ENCODE measurements around the gene IL5.
A peak's percentile ranks its signal among the peaks of the same experiment; 100 is the strongest.
"Not testable (repeated sequence)": the region's sequence is repeated elsewhere in the genome, so short reads cannot be mapped to it uniquely, and the experiment has no call there.

IL5 gene

DNA sequence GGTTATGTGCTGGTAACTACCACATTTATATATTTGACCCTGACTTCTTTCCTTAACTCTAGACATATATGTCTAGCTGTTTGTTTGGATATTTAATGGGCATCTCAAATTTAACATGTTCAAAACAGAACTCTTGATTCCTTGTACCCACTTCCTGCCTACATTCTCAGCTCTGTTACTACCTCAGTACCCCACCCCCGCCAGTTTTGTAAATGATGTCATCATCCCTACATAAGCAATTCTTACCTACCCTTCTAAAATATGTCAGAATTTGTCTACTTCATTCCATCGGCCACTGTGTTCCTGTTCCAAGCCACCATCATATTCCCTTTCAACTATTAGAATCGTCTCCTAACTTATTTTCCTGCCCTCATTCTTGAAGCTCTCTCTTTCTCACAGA, 18.3 kb upstream of the IL5 start:
- TF ChIP-seq CTCF (IDR thresholded peaks at IDR 0.05; ENCODE audit: extremely low read depth, missing control alignments) = no peak
- DNase-seq (ENCODE audit: low spot score) = no peak

DNA sequence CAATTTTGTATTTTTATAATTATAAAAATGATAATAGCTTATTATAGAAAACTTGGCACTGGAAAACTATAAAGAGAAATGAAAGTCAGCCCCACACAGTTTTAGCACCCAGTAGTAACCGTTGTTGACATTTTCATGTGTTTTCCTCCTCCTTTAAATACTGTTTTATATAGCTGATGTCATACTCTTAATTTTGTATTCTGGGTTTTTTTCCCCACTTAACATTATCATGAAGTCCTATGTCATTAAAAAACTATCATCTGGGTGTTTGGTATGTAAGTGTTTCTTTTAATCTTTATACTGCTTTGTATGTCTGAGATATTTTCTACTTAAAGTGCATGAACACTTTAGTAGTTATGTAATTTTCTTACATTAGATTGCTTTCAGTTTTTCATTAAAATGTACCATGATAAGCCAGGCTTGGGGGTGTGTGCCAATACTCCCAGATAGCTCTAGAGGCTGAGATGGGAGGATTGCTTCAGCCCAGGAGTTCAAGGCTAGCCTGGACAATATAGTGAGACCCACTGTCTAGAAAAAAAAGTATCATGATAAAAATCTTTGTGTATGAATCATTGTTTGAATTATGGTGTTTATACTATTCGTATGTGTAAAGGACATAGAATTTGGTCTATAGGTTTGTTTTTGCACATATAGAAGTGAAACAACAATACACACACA, 16.2 kb upstream of the IL5 start:
- no peak for DNase-seq (ENCODE audit: low spot score)
- no peak for TF ChIP-seq CTCF (IDR thresholded peaks at IDR 0.05; ENCODE audit: extremely low read depth, missing control alignments)

DNA sequence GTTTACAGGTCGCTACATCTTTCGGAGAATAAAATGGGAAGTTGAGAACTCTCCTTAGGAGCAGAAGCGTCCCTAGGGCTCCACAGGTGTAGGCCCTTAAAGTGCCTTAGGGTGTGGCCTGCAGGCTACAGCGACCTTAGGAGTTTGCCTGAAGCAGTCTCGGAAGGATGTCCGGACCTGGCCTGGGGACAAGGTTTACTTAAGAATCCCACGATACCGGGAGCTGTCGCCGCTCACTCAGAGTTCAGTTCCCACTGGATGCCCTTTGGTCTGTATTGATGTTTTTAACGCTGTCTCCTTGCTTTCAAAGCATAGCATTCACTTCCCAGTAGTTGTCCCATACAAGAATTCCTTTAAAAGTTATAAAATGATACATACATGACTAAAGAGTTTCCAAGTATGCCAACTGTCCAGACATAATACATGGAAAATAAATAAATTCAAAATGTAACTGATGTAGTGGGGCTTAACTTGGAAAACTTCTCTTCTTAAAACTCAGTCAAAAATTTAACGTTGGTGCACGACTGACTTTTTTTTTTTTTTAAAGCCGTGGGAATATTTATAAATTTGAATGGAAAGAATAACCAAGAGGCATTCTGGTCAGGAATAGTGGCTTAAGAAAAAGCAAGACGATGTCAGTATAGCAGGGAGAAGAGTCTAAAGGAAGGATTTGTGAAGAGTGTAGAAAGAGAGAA, 14.3 kb upstream of the IL5 start:
- no peak for TF ChIP-seq CTCF (IDR thresholded peaks at IDR 0.05; ENCODE audit: extremely low read depth, missing control alignments)
- peak; percentile 42 for DNase-seq (ENCODE audit: low spot score)

DNA sequence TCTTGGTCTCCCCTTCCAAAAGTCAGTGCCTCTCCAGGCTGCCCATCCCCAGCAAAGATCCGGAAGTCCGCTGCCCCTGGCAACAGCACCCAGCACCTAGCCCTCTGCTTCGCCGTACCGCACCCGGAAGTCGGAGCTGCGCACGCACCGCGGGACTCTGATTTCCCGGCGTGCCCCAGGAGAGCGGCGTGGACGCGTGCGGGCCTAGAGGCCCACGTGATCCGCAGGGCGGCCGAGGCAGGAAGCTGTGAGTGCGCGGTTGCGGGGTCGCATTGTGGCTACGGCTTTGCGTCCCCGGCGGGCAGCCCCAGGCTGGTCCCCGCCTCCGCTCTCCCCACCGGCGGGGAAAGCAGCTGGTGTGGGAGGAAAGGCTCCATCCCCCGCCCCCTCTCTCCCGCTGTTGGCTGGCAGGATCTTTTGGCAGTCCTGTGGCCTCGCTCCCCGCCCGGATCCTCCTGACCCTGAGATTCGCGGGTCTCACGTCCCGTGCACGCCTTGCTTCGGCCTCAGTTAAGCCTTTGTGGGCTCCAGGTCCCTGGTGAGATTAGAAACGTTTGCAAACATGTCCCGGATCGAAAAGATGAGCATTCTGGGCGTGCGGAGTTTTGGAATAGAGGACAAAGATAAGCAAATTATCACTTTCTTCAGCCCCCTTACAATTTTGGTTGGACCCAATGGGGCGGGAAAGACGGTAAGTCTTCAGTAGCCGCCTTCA, 13.6 kb upstream of the IL5 start, which contains the start of gene RAD50:
RAD50 (plus strand) TSS at position 215 of the 715 bp plus-strand sequence; CDS start at position 563, 348 bp downstream.
- TF ChIP-seq CTCF (IDR thresholded peaks at IDR 0.05; ENCODE audit: extremely low read depth, missing control alignments) = no peak

GRCh38 chr5:132556153-132556762, 12.9 kb upstream of the IL5 start:
- DNase-seq (ENCODE audit: low spot score) = no peak
- no peak for TF ChIP-seq CTCF (IDR thresholded peaks at IDR 0.05; ENCODE audit: extremely low read depth, missing control alignments)

More for the DNA sequence above, 13.6 kb upstream of the IL5 start, which contains the start of gene RAD50:
- DNase-seq (ENCODE audit: low spot score) = peak; percentile 89

- DNase-seq (ENCODE audit: low spot score) = no peak
- no peak for TF ChIP-seq CTCF (IDR thresholded peaks at IDR 0.05; ENCODE audit: extremely low read depth, missing control alignments)
These were observed 6.3 kb upstream of the IL5 start for GRCh38 chr5:132549576-132549975.

DNA sequence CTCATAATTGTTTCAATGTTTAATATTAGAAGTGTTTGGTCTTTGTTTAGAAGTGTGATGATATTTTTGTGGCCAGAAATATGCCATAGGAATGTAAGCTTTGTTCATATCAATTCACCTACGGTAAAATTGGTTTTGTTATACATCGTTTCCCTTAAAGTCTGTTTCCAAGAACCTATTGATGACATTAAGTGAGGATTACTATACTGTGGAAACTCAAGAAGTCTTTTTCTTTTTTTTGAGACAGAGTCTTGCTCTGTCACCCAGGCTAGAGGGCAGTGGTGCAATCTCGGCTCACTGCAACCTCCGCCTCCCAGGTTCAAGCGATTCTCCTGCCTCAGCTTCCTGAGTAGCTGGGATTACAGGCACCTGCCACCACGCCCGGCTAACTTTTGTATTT, 5.5 kb upstream of the IL5 start:
- DNase-seq (ENCODE audit: low spot score) = not testable (repeated sequence)
